ENCODE measurements around the gene CABLES2. TPM values are rescaled to one million over a fixed set of nuclear protein-coding genes. Genes with fewer than 3 reads are reported as not detected.
A peak's percentile ranks its signal among the peaks of the same experiment; 100 is the strongest.

Gene CABLES2
- total and polyA plus RNA-seq, 9 of the 15 experiments (the other 6 are each of a cell fraction or from before 2014, with no cell fraction given) = 0.46 to 4.2 (median 1.6) TPM

- ChIA-PET CTCF (ENCODE audit: low intra/inter-chr PET ratio) (no interaction called here), POLR2A (interaction anchor here (1.1 to 4.2 kb wide), 2 partner anchors 9 to 13 kb away, joined by 3 to 28 read pairs; no protein-coding TSS in a partner anchor)
- H3K9me3 ChIP-seq (replicated peaks; ENCODE audit: control insufficient read depth, insufficient read depth, low read depth, low read length) = no peaks in the 10 kb centered on the region
- ATAC-seq (no peak), FAIRE-seq (no peak), DNase-seq (ENCODE audit: extremely low read depth in 1 of 4, low spot score in 3 of 4) (no peak)
- BruUV-seq (replicated peaks) = no TSS peak
- H3K4me2 ChIP-seq (ENCODE audit: insufficient read depth, low read length) = no peak overlapping the region
- H3K4me1 ChIP-seq (replicated peaks in 1 of 2; ENCODE audit: control insufficient read depth in 2 of 2, insufficient read depth in 2 of 2, low read length in 2 of 2) = peaks cover 4 to 57% of the 10 kb centered on the region in 2 experiments
- peaks cover 9% of the 10 kb centered on the region; the same call in 1 of the 3 replicates for H3K36me3 ChIP-seq (ENCODE audit: control insufficient read depth, insufficient read depth, low read length)
- intact Hi-C loops (cut with micrococcal nuclease) (no loop called here), in situ Hi-C loops (cut with MboI) (no loop called here)
- 81% methylated on average over 19 of the region's 23 CpGs for WGBS (ENCODE audit: insufficient coverage, low coverage, missing lambda C conversion rate)
- 0 out of 2 replicates have a peak, but pooled peaks cover 8% of the 10 kb centered on the region for H4K20me1 ChIP-seq (replicated peaks; ENCODE audit: control insufficient read depth, insufficient read depth, low read length)
- peaks cover 14% of the 10 kb centered on the region for H3K79me2 ChIP-seq (ENCODE audit: control insufficient read depth, insufficient read depth, low read length)
- TF ChIP-seq LARP7 (IDR thresholded peaks at IDR 0.05) = no peak
- 0 out of 2 replicates have a peak, but pooled peaks have one; percentile 27 for TF ChIP-seq POLR2G (IDR thresholded peaks at IDR 0.05; ENCODE audit: low read depth, low read length)
- H3K9ac ChIP-seq (ENCODE audit: insufficient read depth in 1 of 2, low read depth in 2 of 2, low read length in 2 of 2) = peak overlapping the region in 1 of 2 experiments; percentile 28; a peak in 1 of 4 replicates
- no peak overlapping the region for H3K4me3 ChIP-seq
- H3K27me3 ChIP-seq (ENCODE audit: control insufficient read depth in 2 of 2, insufficient read depth in 2 of 2, low read length in 2 of 2) = no peaks in the 10 kb centered on the region
- no peaks in the 10 kb centered on the region for H3K9me1 ChIP-seq (ENCODE audit: control insufficient read depth, insufficient read depth, low read length)
- H2AFZ ChIP-seq (ENCODE audit: low read depth, low read length) = no peak overlapping the region
- H3K27ac ChIP-seq (ENCODE audit: extremely low read depth, low read depth, low read length) = no peak overlapping the region
Measured at GRCh38 chr20:62402456-62403150, 4.5 kb downstream of the CABLES2 start.

DNA sequence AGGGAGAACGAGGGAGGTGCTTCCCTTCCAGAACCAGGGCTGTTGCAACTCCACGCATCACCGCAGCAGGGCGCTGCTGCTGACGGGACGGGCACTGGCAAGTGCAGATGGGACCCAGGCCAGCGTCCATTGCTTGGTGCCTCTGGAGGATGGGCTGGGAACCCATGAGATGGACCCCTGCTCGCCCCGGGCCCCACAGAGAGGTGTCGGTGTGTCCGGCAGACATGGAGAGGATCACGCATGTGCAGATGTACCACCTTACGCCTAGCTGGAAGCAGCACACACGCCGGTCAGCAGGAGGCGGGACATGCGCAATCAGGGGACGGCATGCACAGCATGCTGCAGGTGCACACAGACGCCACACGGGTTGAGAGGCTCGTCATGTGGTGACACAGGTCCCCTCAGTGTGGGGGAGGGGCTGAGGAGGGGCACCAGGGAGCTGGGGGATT lies 5.7 kb downstream of the CABLES2 start:
- no peak overlapping the region for H3K4me2 ChIP-seq (ENCODE audit: insufficient read depth, low read length)
- H3K9me3 ChIP-seq (replicated peaks; ENCODE audit: control insufficient read depth, insufficient read depth, low read depth, low read length) = no peaks in the 10 kb centered on the region
- FAIRE-seq = peak; percentile 52
- no peaks in the 10 kb centered on the region for H3K27me3 ChIP-seq (ENCODE audit: control insufficient read depth in 2 of 2, insufficient read depth in 2 of 2, low read length in 2 of 2)
- WGBS (ENCODE audit: insufficient coverage, low coverage, missing lambda C conversion rate) = 69% methylated on average over 15 of the region's 21 CpGs
- no peak overlapping the region for H3K27ac ChIP-seq (ENCODE audit: extremely low read depth, low read depth, low read length)
- peak; percentile 54 for ATAC-seq
- peaks cover 9% of the 10 kb centered on the region; the same call in 1 of the 3 replicates for H3K36me3 ChIP-seq (ENCODE audit: control insufficient read depth, insufficient read depth, low read length)
- BruUV-seq (replicated peaks) = no TSS peak
- DNase-seq (ENCODE audit: extremely low read depth in 1 of 4, low spot score in 3 of 4) = peak in 2 of 4 experiments; percentile 49 to 54
- 0 out of 2 replicates have a peak, but pooled peaks have one; percentile 21 for TF ChIP-seq STAG1 (CRISPR knock-in tag; IDR thresholded peaks at IDR 0.05; ENCODE audit: borderline replicate concordance)
- no peak for TF ChIP-seq POU5F1 (IDR thresholded peaks at IDR 0.05; ENCODE audit: borderline replicate concordance, low read depth, low read length, partially characterized antibody)
- TF ChIP-seq, protein P1, sequence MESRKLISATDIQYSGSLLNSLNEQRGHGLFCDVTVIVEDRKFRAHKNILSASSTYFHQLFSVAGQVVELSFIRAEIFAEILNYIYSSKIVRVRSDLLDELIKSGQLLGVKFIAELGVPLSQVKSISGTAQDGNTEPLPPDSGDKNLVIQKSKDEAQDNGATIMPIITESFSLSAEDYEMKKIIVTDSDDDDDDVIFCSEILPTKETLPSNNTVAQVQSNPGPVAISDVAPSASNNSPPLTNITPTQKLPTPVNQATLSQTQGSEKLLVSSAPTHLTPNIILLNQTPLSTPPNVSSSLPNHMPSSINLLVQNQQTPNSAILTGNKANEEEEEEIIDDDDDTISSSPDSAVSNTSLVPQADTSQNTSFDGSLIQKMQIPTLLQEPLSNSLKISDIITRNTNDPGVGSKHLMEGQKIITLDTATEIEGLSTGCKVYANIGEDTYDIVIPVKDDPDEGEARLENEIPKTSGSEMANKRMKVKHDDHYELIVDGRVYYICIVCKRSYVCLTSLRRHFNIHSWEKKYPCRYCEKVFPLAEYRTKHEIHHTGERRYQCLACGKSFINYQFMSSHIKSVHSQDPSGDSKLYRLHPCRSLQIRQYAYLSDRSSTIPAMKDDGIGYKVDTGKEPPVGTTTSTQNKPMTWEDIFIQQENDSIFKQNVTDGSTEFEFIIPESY (CRISPR knock-in tag; IDR thresholded peaks at IDR 0.05) = peak; percentile 82
- TF ChIP-seq RAD21 (CRISPR knock-in tag; conservative IDR thresholded peaks at IDR 0.05 in 1 of 2, IDR thresholded peaks at IDR 0.05 in 1 of 2) = peak in 1 of 2 experiments; percentile 27; a peak in 1 of 4 replicates
- TF ChIP-seq, protein P2, sequence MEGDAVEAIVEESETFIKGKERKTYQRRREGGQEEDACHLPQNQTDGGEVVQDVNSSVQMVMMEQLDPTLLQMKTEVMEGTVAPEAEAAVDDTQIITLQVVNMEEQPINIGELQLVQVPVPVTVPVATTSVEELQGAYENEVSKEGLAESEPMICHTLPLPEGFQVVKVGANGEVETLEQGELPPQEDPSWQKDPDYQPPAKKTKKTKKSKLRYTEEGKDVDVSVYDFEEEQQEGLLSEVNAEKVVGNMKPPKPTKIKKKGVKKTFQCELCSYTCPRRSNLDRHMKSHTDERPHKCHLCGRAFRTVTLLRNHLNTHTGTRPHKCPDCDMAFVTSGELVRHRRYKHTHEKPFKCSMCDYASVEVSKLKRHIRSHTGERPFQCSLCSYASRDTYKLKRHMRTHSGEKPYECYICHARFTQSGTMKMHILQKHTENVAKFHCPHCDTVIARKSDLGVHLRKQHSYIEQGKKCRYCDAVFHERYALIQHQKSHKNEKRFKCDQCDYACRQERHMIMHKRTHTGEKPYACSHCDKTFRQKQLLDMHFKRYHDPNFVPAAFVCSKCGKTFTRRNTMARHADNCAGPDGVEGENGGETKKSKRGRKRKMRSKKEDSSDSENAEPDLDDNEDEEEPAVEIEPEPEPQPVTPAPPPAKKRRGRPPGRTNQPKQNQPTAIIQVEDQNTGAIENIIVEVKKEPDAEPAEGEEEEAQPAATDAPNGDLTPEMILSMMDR (IDR thresholded peaks at IDR 0.05 in 2 of 3, conservative IDR thresholded peaks at IDR 0.05 in 1 of 3; ENCODE audit: insufficient read depth in 2 of 3, low read depth in 1 of 3, low read length in 3 of 3) = peak; percentile 46 to 54 (median 47)
- peak; percentile 54 for TF ChIP-seq POLR2G (IDR thresholded peaks at IDR 0.05; ENCODE audit: low read depth, low read length)
- TF ChIP-seq HDAC8 (tag; IDR thresholded peaks at IDR 0.05) = no peak
- H3K9me1 ChIP-seq (ENCODE audit: control insufficient read depth, insufficient read depth, low read length) = no peaks in the 10 kb centered on the region
- in situ Hi-C loops (cut with MboI) (no loop called here), intact Hi-C loops (cut with micrococcal nuclease) (no loop called here)
- ChIA-PET CTCF (ENCODE audit: low intra/inter-chr PET ratio) (no interaction called here), POLR2A (interaction anchor here (0.6 to 4.2 kb wide), 2 partner anchors 11 to 106 kb away, joined by 3 to 28 read pairs; no protein-coding TSS in a partner anchor)
- peaks cover under 1 to 54% of the 10 kb centered on the region in 2 experiments; a peak in 4 of 5 replicates for H3K4me1 ChIP-seq (replicated peaks in 1 of 2; ENCODE audit: control insufficient read depth in 2 of 2, insufficient read depth in 2 of 2, low read length in 2 of 2)
- 0 out of 2 replicates have a peak, but pooled peaks cover 8% of the 10 kb centered on the region for H4K20me1 ChIP-seq (replicated peaks; ENCODE audit: control insufficient read depth, insufficient read depth, low read length)
- H3K9ac ChIP-seq (ENCODE audit: insufficient read depth in 1 of 2, low read depth in 2 of 2, low read length in 2 of 2) = peak overlapping the region in 1 of 2 experiments; percentile 55; a peak in 1 of 4 replicates
- peaks cover 9% of the 10 kb centered on the region for H3K79me2 ChIP-seq (ENCODE audit: control insufficient read depth, insufficient read depth, low read length)
- no peak overlapping the region for H2AFZ ChIP-seq (ENCODE audit: low read depth, low read length)
- no peak overlapping the region for H3K4me3 ChIP-seq

All from K562 (cell line).